Mucosa of rectum (tissue), 2 donors: Measurements from ENCODE around the gene LAMA2.

Experiments used
- H3K27ac ChIP-seq, 2 donors: one replicate each; pipeline ENCODE4 v1.7.0; 2013; ENCODE audit warnings: inconsistent platforms in 2 of 2, low read depth in 2 of 2, low read length in 2 of 2
- H3K27me3 ChIP-seq, 2 donors: one replicate each; pipeline ENCODE4 v1.7.0; 2013; ENCODE audit warnings: low read length in 2 of 2; ENCODE audit not compliant: control insufficient read depth in 2 of 2, insufficient read depth in 2 of 2
- H3K36me3 ChIP-seq, 2 donors: one replicate each; pipeline ENCODE4 v1.7.0; 2013; ENCODE audit warnings: low read length in 2 of 2; ENCODE audit not compliant: control insufficient read depth in 2 of 2, insufficient read depth in 2 of 2
- H3K4me1 ChIP-seq, 2 donors: one replicate each; pipeline ENCODE4 v1.7.0; 2013; ENCODE audit warnings: low read length in 2 of 2, mild to moderate bottlenecking in 1 of 2; ENCODE audit not compliant: control insufficient read depth in 2 of 2, insufficient read depth in 2 of 2
- H3K4me3 ChIP-seq, 2 donors: one replicate each; pipeline ENCODE4 v1.7.0; 2013; ENCODE audit warnings: low read length in 2 of 2
- H3K9ac ChIP-seq, 2 donors: one replicate each; pipeline ENCODE4 v1.7.0; 2013; ENCODE audit warnings: low read length in 2 of 2, low read depth in 1 of 2, mild to moderate bottlenecking in 1 of 2
- H3K9me3 ChIP-seq, 2 donors: one replicate each; pipeline ENCODE4 v1.7.0; 2013; ENCODE audit warnings: low read length in 2 of 2; ENCODE audit not compliant: control insufficient read depth in 2 of 2
- donor health status: healthy.
- donor health status: Normal muscosa, but diverticular disease.

The LAMA2 gene

DNA sequence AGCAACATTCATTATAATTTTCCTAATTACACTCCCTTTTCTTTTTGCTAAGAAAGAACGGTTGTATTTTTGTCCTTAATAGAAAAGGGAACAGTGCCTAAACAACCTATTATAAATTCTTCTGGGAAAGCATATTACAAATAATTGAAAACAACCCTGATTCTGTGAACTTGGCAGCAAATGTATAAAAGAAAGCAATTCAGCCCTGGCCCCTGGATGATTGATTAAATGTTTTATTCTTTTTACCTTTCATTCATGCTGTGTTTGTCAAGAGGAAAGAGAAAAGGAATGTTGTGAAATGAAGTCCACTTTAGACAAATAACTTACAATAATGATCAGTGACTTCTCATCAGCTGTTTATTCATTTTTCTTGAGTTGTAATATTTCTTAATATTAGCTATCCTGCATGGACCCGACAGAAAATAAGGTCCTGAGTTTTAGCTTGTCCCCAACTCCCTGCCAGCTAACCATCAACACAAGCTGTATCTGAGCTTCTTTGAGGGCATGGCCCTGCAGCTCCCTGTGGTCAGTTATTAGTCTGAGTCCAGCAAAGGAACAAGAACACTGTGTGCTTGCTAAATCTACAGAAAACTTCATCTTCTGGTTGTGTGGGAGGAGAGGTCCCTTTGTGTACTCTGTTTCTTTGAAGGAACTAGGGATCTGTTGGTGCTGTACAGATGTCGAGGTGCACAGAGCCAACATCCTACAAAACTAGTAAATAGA, 248.2 kb downstream of the LAMA2 start:
- Histone ChIP-seq H3K27me3 (no peaks in the 10 kb centered on the region), H3K4me1 (no peaks in the 10 kb centered on the region), H3K36me3 (no peaks in the 10 kb centered on the region), H3K9ac (no peak overlapping the region), H3K27ac (no peak overlapping the region), H3K9me3 (no peaks in the 10 kb centered on the region), H3K4me3 (no peak overlapping the region)

DNA sequence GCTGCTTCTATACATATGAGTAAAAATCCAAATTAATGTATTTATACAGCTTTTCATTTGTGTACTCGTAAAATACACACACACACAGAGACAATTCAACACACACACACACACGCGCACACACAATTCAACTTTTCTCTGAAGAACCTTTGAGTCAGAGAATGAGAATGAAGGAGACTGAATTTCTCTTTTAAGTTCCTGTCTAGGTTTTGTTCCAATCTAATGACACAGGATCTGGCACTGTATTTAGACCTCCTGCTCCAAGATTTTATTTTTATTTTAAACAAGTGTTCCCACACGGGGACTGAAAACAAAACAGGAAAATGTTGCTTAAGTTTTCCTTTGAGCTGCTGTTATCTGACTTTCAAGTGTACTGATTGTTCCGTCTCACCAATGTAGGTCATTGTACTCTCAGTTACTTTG, 250.8 kb downstream of the LAMA2 start:
- Histone ChIP-seq H3K27ac (peak overlapping the region in 1 of 2 donors; percentile 37), H3K9ac (no peak overlapping the region)

GRCh38 chr6:129134535-129134934, 251.6 kb downstream of the LAMA2 start:
- Histone ChIP-seq H3K9me3 (no peaks in the 10 kb centered on the region), H3K36me3 (no peaks in the 10 kb centered on the region), H3K27me3 (no peaks in the 10 kb centered on the region), H3K4me1 (no peaks in the 10 kb centered on the region), H3K27ac (peak overlapping the region in 1 of 2 donors; percentile 21), H3K9ac (no peak overlapping the region), H3K4me3 (no peak overlapping the region)

More for the DNA sequence above, 250.8 kb downstream of the LAMA2 start:
- Histone ChIP-seq H3K27me3 (no peaks in the 10 kb centered on the region), H3K4me1 (no peaks in the 10 kb centered on the region), H3K36me3 (no peaks in the 10 kb centered on the region), H3K9me3 (no peaks in the 10 kb centered on the region), H3K4me3 (no peak overlapping the region)

DNA sequence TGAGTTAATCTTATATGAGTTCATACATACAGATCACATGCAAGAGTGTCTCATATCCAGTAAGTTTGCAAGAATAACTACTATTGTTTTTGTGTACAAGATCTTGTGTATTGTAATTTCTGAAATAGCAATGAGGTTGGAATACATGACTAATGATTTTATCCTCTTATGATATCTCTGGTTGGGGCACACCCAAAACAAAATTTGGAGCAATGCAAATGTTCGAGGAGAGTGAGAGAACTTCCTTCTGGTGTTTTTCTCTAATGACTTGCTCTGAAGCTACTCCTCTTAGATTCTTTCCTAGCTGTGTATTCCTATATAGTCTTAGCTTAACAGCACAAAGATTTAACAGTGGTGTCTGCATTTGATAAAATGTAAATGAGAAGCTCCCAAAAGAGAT, 252.5 kb downstream of the LAMA2 start:
- Histone ChIP-seq H3K27ac (peak overlapping the region in 1 of 2 donors; percentile 4), H3K36me3 (no peaks in the 10 kb centered on the region), H3K9ac (no peak overlapping the region), H3K9me3 (no peaks in the 10 kb centered on the region), H3K4me1 (no peaks in the 10 kb centered on the region), H3K4me3 (no peak overlapping the region), H3K27me3 (no peaks in the 10 kb centered on the region)

- Histone ChIP-seq H3K27me3 (no peaks in the 10 kb centered on the region), H3K9me3 (no peaks in the 10 kb centered on the region), H3K4me1 (no peaks in the 10 kb centered on the region), H3K4me3 (no peak overlapping the region), H3K27ac (no peak overlapping the region), H3K36me3 (no peaks in the 10 kb centered on the region), H3K9ac (no peak overlapping the region)
Measured at GRCh38 chr6:129136751-129137150, 253.8 kb downstream of the LAMA2 start.

DNA sequence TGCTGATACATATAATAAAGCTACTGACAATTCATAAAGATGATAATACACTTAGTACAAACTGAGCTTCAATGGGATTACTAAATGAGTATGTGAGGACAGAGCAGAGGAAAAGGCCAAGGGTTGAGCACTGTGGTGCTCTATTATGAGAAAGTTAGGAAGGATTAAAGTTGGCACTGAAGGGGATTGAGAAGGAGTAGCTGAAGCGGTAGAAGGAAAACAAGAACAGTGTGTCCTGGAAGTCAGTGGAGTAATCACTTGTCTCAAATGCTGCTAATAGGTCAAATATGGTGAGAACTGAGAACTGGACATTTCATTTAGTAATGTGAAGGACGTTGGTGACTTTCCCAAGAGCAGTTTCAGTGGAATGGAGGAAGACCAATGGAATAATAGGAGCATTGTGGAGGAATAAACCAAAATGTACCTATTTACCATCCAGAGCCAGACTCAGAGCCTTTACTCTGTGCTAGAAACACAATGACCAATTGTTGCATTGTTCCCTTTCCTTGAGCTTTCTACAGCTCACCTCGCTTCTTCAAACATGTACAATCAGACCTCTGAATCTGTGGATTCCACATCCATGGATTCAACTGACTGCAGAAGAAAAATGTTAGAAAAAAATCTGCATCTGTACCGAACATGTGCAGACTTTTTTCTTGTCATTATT, 255.9 kb downstream of the LAMA2 start:
- H3K4me1 ChIP-seq = no peaks in the 10 kb centered on the region
- H3K36me3 ChIP-seq = no peaks in the 10 kb centered on the region
- no peak overlapping the region for H3K27ac ChIP-seq

GRCh38 chr6:129140526-129140925, 257.6 kb downstream of the LAMA2 start:
- H3K9ac ChIP-seq = no peak overlapping the region
- H3K27me3 ChIP-seq = no peaks in the 10 kb centered on the region
- H3K4me1 ChIP-seq = no peaks in the 10 kb centered on the region
- H3K4me3 ChIP-seq = no peak overlapping the region
- H3K36me3 ChIP-seq = no peaks in the 10 kb centered on the region
- no peaks in the 10 kb centered on the region for H3K9me3 ChIP-seq
- peak overlapping the region in 1 of 2 donors; percentile 26 for H3K27ac ChIP-seq

More for the DNA sequence above, 255.9 kb downstream of the LAMA2 start:
- no peaks in the 10 kb centered on the region for H3K9me3 ChIP-seq
- no peak overlapping the region for H3K4me3 ChIP-seq
- H3K27me3 ChIP-seq = no peaks in the 10 kb centered on the region
- no peak overlapping the region for H3K9ac ChIP-seq

DNA sequence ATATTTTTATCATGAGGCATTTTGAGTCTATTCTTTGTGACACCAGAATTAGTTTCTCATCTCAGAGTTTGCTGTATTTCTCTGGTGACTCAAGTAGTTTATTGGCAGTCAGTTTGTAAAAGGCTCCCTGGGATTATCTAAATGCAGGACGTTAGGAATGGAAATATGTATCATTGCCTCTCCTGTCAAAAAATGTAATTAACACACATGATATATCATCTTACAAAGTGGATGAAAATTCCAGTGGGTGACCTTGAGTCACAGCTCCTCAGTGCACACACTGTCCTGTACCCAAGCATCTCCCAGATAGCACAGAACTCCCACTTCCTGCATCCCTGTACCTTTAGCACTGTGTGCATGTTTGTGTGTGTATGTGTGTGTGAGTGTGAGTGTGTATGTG, 258.6 kb downstream of the LAMA2 start:
- no peaks in the 10 kb centered on the region for H3K4me1 ChIP-seq
- H3K27me3 ChIP-seq = no peaks in the 10 kb centered on the region
- no peak overlapping the region for H3K9ac ChIP-seq
- no peaks in the 10 kb centered on the region for H3K9me3 ChIP-seq
- H3K4me3 ChIP-seq = no peak overlapping the region
- H3K36me3 ChIP-seq = no peaks in the 10 kb centered on the region
- no peak overlapping the region for H3K27ac ChIP-seq

DNA sequence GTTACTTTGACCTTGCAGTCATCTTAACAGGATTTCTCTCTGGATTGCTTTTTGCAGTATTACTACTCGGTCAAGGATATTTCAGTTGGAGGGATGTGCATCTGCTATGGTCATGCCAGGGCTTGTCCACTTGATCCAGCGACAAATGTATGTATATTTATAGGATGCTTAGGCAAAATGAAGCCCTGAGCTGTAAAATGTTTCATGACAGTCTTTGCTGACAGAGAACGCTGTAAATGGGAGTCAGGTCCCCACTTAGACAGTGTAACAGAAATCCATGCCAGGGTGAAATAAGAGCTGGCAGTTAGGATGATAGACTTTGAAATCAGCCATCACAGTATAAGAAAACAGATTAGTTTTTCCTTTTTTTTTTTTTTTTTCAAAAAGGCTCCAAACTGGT, 264.0 kb downstream of the LAMA2 start:
- Histone ChIP-seq H3K27me3 (no peaks in the 10 kb centered on the region), H3K36me3 (no peaks in the 10 kb centered on the region), H3K27ac (no peak overlapping the region), H3K4me1 (no peaks in the 10 kb centered on the region), H3K9ac (no peak overlapping the region), H3K9me3 (no peaks in the 10 kb centered on the region), H3K4me3 (no peak overlapping the region)

- H3K4me1 ChIP-seq = no peaks in the 10 kb centered on the region
- no peak overlapping the region for H3K9ac ChIP-seq
- no peak overlapping the region for H3K27ac ChIP-seq
- H3K36me3 ChIP-seq = no peaks in the 10 kb centered on the region
- H3K9me3 ChIP-seq = no peaks in the 10 kb centered on the region
- H3K4me3 ChIP-seq = no peak overlapping the region
- H3K27me3 ChIP-seq = no peaks in the 10 kb centered on the region
Measured at GRCh38 chr6:129150507-129150906, 267.6 kb downstream of the LAMA2 start.
